HG02840 (cell line): ENCODE data around the gene IQCE.
"Not testable (repeated sequence)": the region's sequence is repeated elsewhere in the genome, so short reads cannot be mapped to it uniquely, and the experiment has no call there.

Experiments
- ATAC-seq: cut with Tn5 transposase; IDR thresholded peaks from one replicate; pipeline ENCODE4 v1.9.1; 2021; ENCODE audit warnings: mild to moderate bottlenecking, moderate library complexity, moderate number of reproducible peaks; ENCODE audit not compliant: unreplicated experiment, low FRiP score

Gene IQCE

DNA sequence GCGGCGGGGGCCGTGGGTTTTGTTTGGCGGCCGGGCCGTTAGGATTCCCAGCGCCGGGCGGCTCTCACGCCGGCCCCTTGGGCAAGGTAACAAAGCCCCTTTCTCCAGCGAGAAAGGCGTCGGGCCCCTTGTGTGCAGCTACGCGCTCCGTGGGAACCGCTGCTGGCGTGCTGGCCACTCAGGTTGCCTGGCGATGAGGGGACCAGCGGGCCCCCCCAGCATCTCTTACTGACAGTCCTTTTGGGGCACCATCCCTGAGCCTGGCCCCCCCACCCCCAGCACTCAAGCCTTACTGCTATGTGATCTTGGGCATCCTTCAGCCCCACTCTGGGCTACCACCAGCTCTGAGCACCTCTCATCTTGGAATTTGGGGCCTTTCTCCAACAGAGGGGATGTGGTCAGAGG, 37.4 kb upstream of the IQCE start:
- ATAC-seq, result no peak

DNA sequence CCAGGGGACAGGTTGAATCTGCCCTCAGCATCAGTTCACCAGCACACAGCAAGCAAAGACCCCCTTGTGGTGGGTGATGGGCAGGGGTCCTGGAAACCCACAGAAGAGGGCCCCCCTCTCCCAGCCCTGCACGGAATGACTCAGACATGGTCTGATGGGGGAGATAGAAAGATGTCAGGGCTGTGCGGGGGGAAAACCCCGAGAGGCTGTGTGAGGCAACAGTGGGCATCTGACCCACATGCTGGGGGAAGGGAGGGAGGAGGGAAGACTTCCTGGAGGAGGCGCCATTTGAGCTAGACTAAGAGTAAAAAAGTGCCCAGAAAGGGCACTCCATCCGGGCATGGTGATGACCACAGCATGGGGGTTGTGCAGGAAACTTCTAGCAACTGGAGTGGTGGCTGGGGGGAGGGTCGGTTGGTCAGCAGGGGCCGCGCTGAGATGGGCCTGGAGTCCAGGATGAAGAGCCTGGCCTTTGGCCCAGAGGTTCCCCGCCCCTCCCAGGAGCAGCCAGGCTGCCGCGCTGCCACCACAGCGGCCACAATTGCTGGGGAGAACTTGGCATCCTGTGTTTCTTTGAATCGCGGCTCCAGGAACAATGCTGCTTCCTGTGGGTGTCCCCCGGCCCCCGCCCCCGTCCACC, 36.7 kb upstream of the IQCE start:
- no peak for ATAC-seq

- ATAC-seq, result no peak
Measured at GRCh38 chr7:2522780-2523433, 35.9 kb upstream of the IQCE start.

DNA sequence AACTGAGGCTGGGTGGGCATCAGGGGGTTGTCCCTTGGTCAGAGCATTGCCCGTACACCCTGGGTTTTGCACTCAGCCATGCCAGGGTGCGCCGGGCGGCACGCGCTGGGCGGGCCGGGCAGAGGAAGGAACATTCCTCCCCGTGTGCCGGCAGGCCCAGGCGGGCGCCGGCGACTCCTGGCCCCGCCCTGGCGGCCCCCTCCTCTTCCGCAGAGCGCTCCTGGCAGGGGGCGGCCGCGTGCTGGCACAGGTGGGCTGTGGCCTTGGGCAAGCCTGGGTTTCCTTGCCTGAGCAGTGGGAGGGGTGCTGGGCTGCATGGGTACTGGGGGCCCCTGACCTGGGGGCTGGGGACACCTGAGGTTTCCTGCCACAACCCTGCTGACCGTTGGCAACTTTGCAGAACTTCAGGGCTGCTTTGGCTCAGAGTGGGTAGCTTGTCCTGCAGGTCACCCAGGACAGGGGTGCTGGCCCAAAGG, 35.3 kb upstream of the IQCE start:
- no peak for ATAC-seq

DNA sequence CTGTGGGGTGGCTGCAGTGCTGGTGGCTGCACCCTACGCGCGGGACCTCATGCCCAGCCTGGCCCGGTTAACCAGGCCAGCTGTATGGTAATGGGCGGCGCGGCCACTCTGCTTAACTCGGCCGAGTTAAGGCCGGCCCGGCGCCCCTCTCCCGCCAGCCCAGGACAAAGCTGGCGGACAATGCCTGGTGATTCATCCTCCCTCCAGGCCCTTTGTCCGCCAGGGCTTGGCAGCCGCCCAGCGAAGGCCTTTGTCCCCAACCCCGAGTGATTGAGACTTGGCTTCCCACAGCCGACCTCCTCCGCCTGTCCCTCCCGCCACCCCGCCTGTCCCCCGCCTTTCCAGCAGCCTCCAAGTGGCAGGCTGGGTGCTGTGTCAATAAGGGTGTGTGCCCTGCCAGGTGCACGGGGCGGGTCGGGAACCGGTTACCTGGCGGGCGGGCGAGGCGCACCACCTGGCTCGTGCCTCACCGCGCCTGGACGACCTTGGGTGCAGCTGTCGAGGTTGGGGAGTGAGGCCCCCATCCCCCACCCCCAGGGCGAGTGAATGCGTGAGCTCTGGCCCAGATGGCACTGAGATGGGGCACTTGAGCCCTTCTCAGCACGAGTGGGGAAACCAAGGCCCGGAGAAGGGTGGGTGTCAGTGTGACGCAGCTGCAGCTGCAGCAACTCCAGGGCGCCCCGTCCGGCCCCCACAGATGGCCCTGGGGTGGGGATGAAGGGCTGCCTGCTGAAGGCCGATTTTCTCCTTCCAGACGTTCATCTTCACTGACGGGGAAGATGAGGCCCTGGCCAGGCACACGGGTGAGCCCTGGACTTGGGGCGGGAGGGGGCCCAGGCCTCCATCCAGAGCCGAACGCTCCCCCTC, 34.6 kb upstream of the IQCE start:
- ATAC-seq, result no peak

DNA sequence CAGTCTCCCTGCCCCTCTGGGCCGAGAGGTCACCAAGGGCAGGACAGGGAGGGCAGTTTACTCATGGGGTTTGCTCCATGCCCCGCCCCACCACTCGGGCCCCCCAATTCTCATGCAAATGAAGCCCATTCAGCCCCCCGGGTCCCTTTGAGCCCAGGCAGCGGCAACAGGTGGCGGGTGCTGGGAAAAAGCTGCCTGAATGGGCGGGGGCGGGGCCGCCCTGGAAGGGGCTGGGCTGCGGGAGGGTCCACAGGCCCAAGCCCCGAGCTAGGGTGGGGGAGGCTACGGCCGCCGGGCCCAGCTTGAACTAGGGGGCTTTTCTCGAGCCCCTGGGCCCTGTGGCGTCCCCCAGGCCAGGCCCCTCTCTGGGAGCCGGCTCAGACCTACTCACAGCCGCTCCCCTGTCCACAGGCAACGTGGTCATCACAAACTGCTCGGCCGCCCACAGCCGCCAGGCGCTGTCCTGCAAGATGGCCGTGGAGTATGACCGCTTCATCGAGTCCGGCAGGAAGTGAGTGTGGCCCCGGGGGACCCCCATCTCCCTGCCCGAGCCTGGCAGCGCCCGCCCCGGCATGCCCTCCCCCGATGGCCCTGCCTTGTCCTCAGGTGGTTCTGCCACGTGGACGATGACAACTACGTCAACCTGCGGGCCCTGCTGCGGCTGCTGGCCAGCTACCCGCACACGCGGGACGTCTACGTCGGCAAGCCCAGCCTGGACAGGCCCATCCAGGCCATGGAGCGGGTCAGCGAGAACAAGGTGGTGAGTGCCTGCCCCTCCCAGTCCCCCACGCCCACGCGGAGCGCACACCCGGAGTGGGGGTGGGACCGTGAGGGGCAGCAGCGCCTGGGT, 33.7 kb upstream of the IQCE start:
- no peak for ATAC-seq

DNA sequence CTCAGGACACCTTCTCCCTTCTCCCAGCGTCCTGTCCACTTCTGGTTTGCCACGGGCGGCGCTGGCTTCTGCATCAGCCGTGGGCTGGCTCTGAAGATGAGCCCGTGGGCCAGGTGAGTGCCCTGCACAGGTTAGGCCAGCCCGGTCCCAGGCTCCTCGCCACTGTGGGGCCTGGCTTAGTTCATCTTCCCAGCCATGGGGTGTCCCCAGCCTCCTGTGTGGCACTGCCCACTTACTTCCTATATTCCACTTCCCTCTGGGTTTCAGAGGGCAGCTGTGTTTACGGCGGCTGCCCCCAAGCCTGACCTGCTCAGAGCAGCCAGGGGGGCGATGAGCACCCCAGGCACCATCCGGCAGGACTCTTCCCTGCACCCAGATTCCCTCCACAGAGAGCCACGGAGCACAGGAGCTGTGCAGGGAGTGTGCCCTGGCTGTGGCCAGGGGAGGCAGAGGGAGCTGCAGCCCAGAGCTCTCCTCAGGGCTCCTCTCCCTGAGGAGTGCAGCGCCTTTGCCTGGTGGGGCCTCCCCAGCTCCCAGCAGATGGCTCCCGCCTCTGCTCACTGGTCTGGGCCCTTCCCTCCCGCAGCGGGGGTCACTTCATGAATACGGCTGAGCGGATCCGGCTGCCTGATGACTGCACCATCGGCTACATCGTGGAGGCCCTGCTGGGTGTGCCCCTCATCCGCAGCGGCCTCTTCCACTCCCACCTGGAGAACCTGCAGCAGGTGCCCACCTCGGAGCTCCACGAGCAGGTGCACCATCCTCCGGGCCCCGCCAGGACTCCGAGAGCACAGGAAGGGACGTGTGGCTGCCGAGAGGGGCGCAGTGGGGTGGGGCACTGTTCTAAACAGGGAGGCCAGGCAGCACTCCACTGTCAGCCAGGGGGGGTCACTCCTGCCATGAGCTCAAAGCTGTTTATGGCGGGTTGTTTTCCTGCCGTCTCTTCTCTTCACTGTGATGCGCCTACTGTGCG, 32.8 kb upstream of the IQCE start:
- ATAC-seq, result no peak

- no peak for ATAC-seq
Measured at GRCh38 chr7:2526659-2527504, 31.9 kb upstream of the IQCE start.

- ATAC-seq, result no peak
Measured at GRCh38 chr7:2527505-2528467, 31.0 kb upstream of the IQCE start.

- ATAC-seq, result no peak
Measured at GRCh38 chr7:2528481-2529095, 30.2 kb upstream of the IQCE start.

GRCh38 chr7:2529161-2530070, 29.4 kb upstream of the IQCE start:
- no peak for ATAC-seq

- ATAC-seq, result no peak
Measured at GRCh38 chr7:2530071-2530987, 28.4 kb upstream of the IQCE start.

DNA sequence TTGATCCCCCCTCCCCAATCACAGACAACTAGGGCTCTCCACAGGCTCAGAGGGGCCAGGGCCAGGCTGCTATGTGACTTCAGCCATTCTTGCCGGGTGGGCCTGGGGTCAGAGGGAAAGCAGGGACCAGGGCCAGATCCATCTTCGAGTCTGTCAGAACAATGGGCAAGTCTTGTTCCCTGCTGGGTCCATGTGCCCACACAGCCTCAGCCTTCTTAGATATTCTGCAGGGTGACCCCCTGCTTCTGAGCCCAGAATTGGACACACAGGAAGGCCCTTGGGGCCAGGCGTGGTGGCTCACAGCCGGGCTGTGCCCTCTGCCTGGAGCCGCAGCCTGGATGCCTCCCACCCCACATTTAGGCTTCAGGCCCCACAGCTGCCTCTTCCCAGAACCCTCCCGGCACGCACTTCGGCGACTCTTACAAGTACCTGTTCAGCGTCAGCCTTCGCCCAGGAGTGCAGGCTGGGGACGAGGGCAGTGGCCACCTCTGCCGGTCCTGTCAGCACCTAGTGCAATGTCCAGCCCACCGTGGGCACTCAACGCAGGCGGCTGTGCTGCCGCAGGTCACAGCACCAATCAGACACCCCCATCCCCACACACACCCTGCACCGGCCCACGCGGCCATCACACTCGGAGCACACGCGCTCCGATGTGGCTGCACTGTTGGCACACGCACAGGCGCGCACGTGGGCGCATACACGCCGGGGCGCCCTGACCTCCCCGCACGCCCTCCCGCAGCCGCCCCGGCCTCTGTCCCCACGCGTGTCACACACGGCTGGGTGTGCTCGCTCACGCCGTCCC, 27.6 kb upstream of the IQCE start:
- ATAC-seq, result not testable (repeated sequence)

DNA sequence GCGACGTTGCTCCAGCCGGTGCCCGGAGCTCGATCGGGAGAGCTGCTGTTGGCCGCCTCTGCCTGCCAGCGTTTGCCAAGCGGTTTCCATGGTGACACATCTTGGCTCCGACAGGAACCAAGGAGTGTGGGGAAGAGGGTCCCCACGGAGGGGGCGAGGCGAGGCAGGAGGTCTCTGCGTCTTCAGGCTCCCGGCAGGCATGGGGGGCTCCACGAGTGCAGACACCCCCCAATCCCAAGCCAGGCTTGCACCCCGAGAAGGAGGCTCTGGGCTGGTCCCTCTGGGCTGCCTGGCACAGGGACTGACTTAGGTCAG, 27.0 kb upstream of the IQCE start:
- ATAC-seq, result not testable (repeated sequence)
